Subcutaneous abdominal adipose tissue (tissue), 5 donors: ENCODE measurements around the gene AXIN2.
"Not testable (repeated sequence)": the region's sequence is repeated elsewhere in the genome, so short reads cannot be mapped to it uniquely, and the experiment has no call there.

Source experiments
- H3K27ac ChIP-seq: one replicate; pipeline ENCODE4 v1.7.0; 2013; ENCODE audit warnings: low read depth, mild to moderate bottlenecking, inconsistent platforms, low read length, moderate library complexity
- H3K27me3 ChIP-seq, 5 donors: one replicate each; pipeline ENCODE4 v1.7.0; 2013; ENCODE audit warnings: low read length in 5 of 5, inconsistent platforms in 1 of 5; ENCODE audit not compliant: control insufficient read depth in 5 of 5, insufficient read depth in 4 of 5
- H3K36me3 ChIP-seq, 5 donors: one replicate each; pipeline ENCODE4 v1.7.0; 2013; ENCODE audit warnings: low read length in 5 of 5; ENCODE audit not compliant: control insufficient read depth in 5 of 5, insufficient read depth in 5 of 5
- H3K4me1 ChIP-seq, 5 donors: one replicate each; pipeline ENCODE4 v1.7.0; 2013; ENCODE audit warnings: low read length in 5 of 5, mild to moderate bottlenecking in 3 of 5, moderate library complexity in 1 of 5; ENCODE audit not compliant: control insufficient read depth in 5 of 5, insufficient read depth in 5 of 5
- H3K4me3 ChIP-seq, 5 donors: one replicate each; pipeline ENCODE4 v1.7.0; 2013; ENCODE audit warnings: low read length in 5 of 5, low read depth in 1 of 5
- H3K9ac ChIP-seq, 5 donors: one replicate each; pipeline ENCODE4 v1.7.0; 2013; ENCODE audit warnings: low read length in 5 of 5, mild to moderate bottlenecking in 4 of 5, moderate library complexity in 3 of 5
- H3K9me3 ChIP-seq, 5 donors: one replicate each; pipeline ENCODE4 v1.7.0; 2013; ENCODE audit warnings: low read length in 5 of 5; ENCODE audit not compliant: control insufficient read depth in 5 of 5
- donor health status: healthy.
- donor health status: healthy.
- donor health status: healthy.
- donor health status: healthy.
- donor health status: healthy.

AXIN2 gene

DNA sequence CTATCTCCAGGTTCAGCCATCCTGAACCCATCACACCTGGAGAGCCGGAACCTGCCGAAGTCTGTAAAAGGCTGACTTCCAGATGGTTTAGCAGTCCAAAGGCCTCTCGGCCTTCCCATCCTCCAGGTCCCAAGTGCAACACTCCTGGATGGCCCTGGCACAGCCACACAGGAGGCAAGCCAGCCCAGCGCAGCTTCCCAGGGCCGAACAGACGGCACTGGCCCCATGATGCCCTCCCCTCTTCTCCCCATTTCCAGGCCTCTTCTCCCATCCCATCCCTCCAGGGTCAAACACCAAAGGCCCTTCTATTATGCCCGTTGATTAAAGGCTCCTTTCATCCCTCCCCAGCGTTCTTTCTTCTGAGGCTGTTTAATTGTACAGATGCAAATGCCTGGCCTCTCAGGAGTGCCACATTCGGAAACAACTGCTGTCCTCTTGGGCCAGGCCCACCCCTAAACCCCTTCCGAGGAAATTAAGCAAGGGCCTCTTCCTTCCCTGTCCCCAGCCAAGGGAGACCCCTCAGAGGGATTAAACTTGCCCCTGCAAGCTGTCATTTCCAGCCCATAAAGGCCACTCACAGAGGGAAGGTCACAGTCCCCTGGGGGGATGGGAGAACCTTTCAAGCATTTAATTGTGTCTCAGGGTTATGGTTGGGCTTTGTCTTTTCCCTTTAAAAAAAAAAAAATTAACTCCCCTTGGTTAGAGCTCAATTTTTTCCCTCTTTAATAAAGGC lies 30.8 kb downstream of the AXIN2 start:
- no peak overlapping the region for H3K4me3 ChIP-seq
- H3K27me3 ChIP-seq = no peaks in the 10 kb centered on the region
- H3K4me1 ChIP-seq = peaks cover 9 to 32% (median 29%) of the 10 kb centered on the region in 5 donors
- peaks cover 7 to 48% (median 33%) of the 10 kb centered on the region in 5 donors for H3K36me3 ChIP-seq
- no peaks in the 10 kb centered on the region for H3K9me3 ChIP-seq
- peak overlapping the region; percentile 91 for H3K27ac ChIP-seq
- peak overlapping the region in 3 of 5 donors; percentile 20 to 55 (median 31) for H3K9ac ChIP-seq

DNA sequence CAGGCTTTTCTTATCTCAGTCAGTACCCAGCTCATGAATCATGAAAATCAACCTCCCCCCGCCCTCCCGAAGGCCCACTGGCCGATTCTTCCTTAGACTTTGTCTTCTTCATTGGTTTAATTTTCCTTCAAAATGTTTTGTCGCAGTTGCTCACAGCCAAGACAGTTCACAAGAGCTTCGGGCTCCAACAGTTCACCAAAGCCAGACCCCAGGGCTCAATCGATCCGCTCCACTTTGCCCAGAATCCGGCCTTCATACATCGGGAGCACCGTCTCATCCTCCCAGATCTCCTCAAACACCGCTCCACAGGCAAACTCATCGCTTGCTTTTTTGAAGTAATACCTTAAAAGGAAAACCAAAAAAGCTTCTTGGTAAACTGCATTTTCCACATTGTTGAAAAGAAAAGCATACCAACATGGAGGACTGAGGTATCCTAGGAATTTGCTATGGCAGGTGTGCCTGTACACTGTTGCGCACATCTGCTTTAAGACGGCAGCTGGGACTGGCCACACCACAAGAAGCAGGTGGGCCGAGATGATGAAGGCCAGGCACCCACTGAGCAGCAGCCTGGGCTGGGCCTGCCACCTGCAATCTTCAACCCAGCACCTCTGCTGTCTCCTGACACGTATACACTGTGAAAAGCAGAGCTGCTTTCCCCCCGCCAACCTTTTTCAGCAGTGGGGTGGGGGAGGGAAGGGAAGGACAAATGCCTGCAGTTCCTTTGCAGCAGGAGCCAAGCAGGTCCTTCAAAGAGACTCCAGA lies 31.5 kb downstream of the AXIN2 start:
- Histone ChIP-seq H3K9ac (no peak overlapping the region), H3K4me1 (peaks cover 9 to 32% (median 29%) of the 10 kb centered on the region in 5 donors), H3K36me3 (peaks cover 3 to 40% (median 25%) of the 10 kb centered on the region in 5 donors), H3K27ac (peak overlapping the region; percentile 91), H3K4me3 (no peak overlapping the region), H3K27me3 (no peaks in the 10 kb centered on the region), H3K9me3 (no peaks in the 10 kb centered on the region)

DNA sequence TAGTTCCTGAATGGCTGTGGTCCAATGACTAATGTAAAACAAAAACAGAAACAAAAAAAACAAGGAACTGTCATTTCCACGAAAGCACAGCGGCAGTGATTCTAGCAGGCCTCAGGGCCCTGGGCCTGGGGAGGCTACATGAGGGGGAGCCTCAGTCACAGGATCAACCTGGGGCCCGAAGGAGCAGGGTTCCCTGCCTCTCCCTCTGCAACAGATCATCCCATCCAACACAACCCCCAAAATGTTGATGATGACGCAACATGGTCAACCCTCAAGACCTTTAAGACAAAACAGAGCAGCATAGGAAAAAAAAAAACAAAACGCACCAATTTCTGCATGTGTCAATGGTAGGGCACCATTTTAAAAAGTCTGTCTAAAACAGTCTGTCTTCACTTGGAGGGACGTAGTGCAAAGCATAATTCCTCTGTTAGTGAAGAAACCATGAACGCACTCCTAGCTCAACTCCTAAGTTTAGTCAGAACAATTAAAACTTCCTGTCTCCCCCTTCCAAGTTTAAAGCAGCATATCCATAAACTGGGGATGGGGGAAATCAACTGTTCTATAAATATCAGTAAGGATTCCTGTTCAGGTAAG lies 32.3 kb downstream of the AXIN2 start:
- Histone ChIP-seq H3K4me1 (peaks cover 9 to 34% (median 29%) of the 10 kb centered on the region in 5 donors), H3K27ac (no peak overlapping the region), H3K9me3 (no peaks in the 10 kb centered on the region), H3K27me3 (no peaks in the 10 kb centered on the region), H3K9ac (no peak overlapping the region), H3K4me3 (no peak overlapping the region), H3K36me3 (peaks cover 3 to 35% (median 21%) of the 10 kb centered on the region in 5 donors)

DNA sequence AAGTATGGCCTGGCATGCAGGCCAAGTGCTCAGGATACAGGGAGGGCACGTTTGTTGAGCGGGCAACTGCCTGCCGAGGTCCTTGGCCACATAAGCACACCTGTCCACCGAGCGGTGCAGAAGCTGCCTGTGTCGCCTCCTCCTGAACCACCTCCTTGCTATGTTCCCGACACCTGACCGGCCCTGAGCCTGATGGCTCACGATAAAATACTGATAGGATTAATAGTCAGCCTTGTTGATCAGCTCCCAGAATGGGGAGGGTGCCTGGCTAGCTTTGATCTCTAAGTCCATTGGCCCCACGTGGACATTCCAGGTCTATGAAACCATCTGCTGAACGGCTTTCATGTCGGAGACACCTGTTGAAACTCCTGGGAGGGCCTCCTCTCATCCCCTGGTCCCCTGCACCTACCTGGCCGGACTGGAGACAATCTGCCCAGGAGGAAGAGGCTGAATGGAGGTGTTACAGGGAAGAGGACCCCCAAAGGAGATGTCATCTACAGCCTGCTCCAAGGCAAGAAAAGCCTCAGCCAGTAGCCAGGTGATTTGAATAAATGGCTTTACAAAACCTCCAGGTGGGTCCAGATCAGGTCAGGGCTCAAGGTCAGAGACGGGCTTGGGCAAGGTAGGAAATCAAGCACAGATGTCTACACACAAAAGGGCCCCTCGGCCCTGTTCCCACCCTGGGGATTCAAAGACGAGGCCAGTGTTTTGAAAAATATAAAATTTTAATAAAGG lies 33.4 kb downstream of the AXIN2 start:
- Histone ChIP-seq H3K9ac (no peak overlapping the region), H3K4me3 (no peak overlapping the region), H3K36me3 (peaks cover 3 to 24% (median 11%) of the 10 kb centered on the region in 5 donors), H3K9me3 (no peaks in the 10 kb centered on the region), H3K27me3 (no peaks in the 10 kb centered on the region), H3K27ac (no peak overlapping the region), H3K4me1 (peaks cover 9 to 36% (median 29%) of the 10 kb centered on the region in 5 donors)

DNA sequence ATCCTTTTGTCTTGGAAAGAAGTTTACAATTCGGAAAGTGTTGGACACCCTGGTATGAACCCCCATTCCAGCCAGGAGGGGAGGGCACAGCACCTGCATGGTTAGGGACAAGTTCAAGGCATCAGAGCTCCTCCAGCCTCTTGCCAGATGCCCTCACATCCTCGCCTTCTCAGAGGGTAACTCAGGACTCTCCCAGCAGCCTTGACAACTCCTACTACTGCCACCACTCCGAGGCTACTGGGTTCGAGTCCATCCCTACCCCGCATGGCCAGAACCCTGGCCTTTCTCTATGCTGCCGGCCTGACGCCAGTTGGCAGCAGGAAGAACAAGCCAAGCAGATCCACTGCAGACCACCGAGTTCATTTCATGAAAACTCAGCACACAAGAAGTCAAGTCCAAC lies 34.1 kb downstream of the AXIN2 start:
- Histone ChIP-seq H3K27me3 (no peaks in the 10 kb centered on the region), H3K27ac (no peak overlapping the region), H3K9ac (no peak overlapping the region), H3K4me1 (peaks cover 9 to 30% (median 24%) of the 10 kb centered on the region in 5 donors), H3K4me3 (no peak overlapping the region), H3K36me3 (peaks cover 0 to 19% (median 9%) of the 10 kb centered on the region in 5 donors), H3K9me3 (no peaks in the 10 kb centered on the region)

DNA sequence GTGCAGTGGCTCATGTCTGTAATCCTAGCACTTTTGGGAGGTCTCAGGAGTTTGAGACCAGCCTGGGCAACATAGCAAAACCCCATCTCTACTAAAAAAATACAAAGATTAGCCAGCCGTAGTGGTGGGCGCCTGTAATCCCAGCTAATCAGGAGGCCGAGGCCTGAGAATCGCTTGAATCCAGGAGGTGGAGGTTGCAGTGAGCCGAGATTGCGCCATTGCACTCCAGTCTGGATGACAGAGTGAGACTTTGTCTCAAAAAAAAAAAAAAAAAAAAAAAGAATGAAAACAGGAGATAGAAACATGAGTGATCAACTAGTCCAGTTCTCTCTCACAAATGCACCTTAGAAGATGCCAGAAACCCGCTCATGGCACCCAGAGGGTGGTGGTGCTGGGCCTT lies 34.6 kb downstream of the AXIN2 start:
- H3K27me3 ChIP-seq, H3K9ac ChIP-seq, H3K27ac ChIP-seq, H3K4me3 ChIP-seq, H3K9me3 ChIP-seq: not testable (repeated sequence)
- H3K36me3 ChIP-seq = peaks cover 0 to 19% (median 9%) of the 10 kb centered on the region in 5 donors
- H3K4me1 ChIP-seq = peaks cover 9 to 24% (median 18%) of the 10 kb centered on the region in 5 donors

DNA sequence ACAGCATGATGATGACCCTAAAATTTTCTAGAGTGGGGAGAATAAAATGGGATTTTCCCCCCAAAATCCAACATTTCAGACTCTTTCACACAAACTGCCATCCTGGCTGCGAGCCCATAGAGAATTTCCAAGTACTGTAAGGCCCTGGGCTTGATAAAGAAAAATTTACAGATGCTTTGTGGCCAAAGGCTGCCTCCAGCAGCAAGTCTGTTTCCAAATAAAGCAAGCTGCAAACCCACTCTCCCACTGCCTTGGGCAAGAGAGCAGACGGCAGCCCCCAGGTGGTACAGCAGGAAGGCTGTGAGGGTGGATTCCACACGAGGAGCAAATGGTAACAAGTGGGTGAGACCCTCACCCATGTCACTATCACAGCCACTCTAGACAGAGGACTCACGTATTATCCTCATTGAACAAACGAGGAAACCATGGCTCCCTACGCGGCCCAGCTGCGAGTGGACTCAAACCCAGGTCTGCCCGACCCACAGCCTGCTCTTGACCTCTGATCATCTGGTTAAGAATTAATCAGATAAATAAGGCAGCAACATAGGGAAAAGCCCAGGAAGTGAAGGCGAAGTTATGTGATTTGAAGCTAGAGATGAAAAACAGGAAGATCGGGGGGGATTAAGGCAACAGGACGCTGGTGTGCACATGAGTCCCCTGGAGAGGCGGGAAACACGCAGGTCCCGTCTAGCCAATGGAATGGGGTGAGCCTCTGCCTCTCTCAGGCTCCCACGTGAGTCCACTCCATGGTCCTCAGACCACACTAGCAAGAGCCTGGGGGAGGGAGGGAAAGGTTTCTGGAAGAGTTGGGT lies 37.4 kb downstream of the AXIN2 start:
- H3K27ac ChIP-seq = no peak overlapping the region
- no peaks in the 10 kb centered on the region for H3K9me3 ChIP-seq
- H3K4me3 ChIP-seq = no peak overlapping the region
- no peaks in the 10 kb centered on the region for H3K27me3 ChIP-seq
- H3K9ac ChIP-seq = no peak overlapping the region
- peaks cover 0 to 9% (median 9%) of the 10 kb centered on the region in 5 donors for H3K36me3 ChIP-seq
- H3K4me1 ChIP-seq = peaks cover 0 to 6% (median 0%) of the 10 kb centered on the region in 5 donors

DNA sequence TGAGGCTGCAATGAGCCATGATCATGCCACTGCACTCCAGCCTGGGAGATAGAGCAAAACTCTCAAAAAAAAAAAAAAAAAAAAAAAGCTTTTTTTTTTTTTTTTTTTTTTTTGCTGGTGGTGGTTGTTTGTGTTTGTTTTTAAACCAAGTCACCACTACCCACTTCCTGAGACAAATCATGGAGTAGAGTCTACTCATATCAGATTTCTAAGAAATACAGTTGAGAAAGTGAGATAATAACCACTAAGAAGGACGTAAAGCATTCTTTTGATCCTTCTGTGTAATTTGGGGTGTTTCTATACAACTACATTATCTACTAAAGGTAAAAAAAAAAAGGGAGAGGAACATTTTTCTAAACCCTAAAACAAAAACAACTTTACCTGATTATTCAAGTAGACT lies 38.0 kb downstream of the AXIN2 start:
- Histone ChIP-seq H3K36me3 (peaks cover 0 to 6% (median 3%) of the 10 kb centered on the region in 5 donors), H3K4me1 (peaks cover 0 to 6% (median 0%) of the 10 kb centered on the region in 5 donors), H3K4me3 (no peak overlapping the region), H3K27me3 (no peaks in the 10 kb centered on the region), H3K9me3 (no peaks in the 10 kb centered on the region), H3K9ac (no peak overlapping the region), H3K27ac (no peak overlapping the region)

DNA sequence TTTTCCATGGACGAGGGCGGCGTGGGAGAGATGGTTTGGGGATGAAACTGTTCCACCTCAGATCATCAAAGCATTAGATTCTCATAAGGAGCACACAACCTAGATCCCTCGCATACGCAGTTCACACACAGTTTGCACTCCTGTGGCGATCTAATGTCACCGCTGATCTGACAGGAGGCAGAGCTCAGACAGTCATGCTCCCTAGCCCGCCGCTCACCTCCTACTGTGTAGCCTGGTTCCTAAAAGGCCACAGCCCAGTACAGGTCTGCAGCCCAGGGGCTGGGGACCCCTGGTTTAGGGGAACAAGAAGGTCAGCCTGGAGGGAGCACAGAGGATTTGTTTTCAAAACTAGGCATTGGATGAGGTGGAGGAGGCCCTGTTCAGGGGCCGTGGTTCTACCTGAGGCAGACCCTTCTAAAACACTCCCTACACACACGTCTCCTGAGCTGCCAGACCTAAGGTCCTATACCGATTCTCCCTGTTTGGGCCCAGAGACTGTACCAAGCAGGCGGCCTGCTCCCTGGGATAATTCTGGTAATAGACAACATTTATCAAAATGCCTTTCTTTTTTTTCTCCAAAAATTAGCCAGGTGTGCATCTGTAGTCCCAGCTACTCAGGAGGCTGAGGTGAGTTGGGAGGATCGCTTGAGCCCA lies 38.6 kb downstream of the AXIN2 start:
- Histone ChIP-seq H3K27ac (no peak overlapping the region), H3K9me3 (no peaks in the 10 kb centered on the region), H3K27me3 (no peaks in the 10 kb centered on the region), H3K36me3 (peaks cover 0 to 2% (median under 1%) of the 10 kb centered on the region in 5 donors), H3K9ac (no peak overlapping the region), H3K4me3 (no peak overlapping the region), H3K4me1 (peaks cover 0 to 6% (median 0%) of the 10 kb centered on the region in 5 donors)
